ENCODE measurements around the gene ROPN1.

DNA sequence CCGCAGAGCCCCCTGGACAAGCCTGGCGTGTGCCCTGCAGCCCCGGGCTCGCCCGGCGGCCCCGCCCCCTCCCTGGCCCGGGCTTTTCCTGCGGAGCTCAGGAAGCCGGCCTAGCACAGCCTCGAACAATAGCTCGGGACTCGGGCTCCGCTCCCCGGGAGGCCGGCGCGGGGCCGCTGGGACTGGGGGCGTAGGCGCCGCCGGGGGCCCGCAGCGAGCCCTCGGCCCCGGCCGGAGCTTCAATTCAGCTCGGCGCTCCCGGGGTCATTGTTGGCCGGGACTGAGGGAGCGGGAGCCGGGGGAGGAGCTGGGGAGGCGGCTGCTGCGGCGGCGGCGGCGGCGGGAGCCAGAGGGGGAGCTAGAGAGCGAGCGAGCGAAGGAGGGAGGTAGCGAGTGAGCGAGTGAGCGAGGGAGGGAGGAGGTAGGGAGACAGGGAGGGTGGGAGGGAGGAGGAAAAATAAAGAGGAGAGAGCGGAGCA, 41.0 kb upstream of the ROPN1 start:
- TF ChIP-seq CTCF (IDR thresholded peaks at IDR 0.05) (peak; percentile 71), EZH2 (IDR thresholded peaks at IDR 0.05) (peak; percentile 46), EZH2phosphoT487 (IDR thresholded peaks at IDR 0.05) (no peak)

Measured in neural progenitor cell (in vitro differentiated cells).